H1 (cell line): ENCODE measurements around the gene AK8. TPM values are rescaled to one million over a fixed set of nuclear protein-coding genes. Genes with fewer than 3 reads are reported as not detected.
"Not testable (repeated sequence)": the region's sequence is repeated elsewhere in the genome, so short reads cannot be mapped to it uniquely, and the experiment has no call there.

ENCODE experiments used
- CTCF ChIA-PET: fragments of 300-600 bp; sonication (Branson Sonifier 250); formaldehyde crosslinking; loops from one replicate; lab custom pipeline; 2021; ENCODE audit not compliant: partially characterized antibody; lab: Charles Lee
- POLR2A ChIA-PET: fragments of 300-600 bp; sonication (Branson Sonifier 250); formaldehyde crosslinking; loops from one replicate; lab custom pipeline; 2021; ENCODE audit warnings: inconsistent platforms; ENCODE audit not compliant: partially characterized antibody; lab: Charles Lee
- DNase-seq, 2 experiments: peaks; one replicate each; pipeline versions ENCODE4 v3.0.0 to v3.0.0-alpha.2; 2010 to 2022; ENCODE audit warnings: low spot score in 2 of 2, low read depth in 1 of 2, mixed read lengths in 1 of 2
- FAIRE-seq: peaks from 2 replicates; lab custom pipeline; 2011; peaks lifted over from hg19 to GRCh38; lab: Jason Lieb, UNC
- H2AFZ ChIP-seq: 2 replicates; pipeline ENCODE4 v1.8.1; 2012; ENCODE audit warnings: low read length, inconsistent platforms
- H2AK5ac ChIP-seq: 2 replicates; pipeline ENCODE4 v1.6.1; 2013; ENCODE audit warnings: low read depth, low read length
- H2BK120ac ChIP-seq: replicated peaks from 2 replicates; pipeline ENCODE3; 2013; ENCODE audit warnings: low read depth, low read length, inconsistent platforms
- H2BK12ac ChIP-seq: 2 replicates; pipeline ENCODE4 v1.6.1; 2013; ENCODE audit warnings: low read depth, low read length
- H2BK15ac ChIP-seq: 2 replicates; pipeline ENCODE4 v1.6.1; 2013; ENCODE audit warnings: low read length
- H2BK20ac ChIP-seq: 2 replicates; pipeline ENCODE4 v1.6.1; 2013; ENCODE audit warnings: low read length
- H2BK5ac ChIP-seq: 2 replicates; pipeline ENCODE4 v1.6.1; 2013; ENCODE audit warnings: low read depth, low read length
- H3K14ac ChIP-seq: 2 replicates; pipeline ENCODE4 v1.6.1; 2013; ENCODE audit warnings: inconsistent platforms; ENCODE audit not compliant: insufficient read length
- H3K18ac ChIP-seq: 2 replicates; pipeline ENCODE4 v1.6.1; 2013; ENCODE audit warnings: low read length; ENCODE audit errors: extremely low read depth
- H3K23ac ChIP-seq: 2 replicates; pipeline ENCODE4 v1.6.1; 2013; ENCODE audit warnings: inconsistent platforms; ENCODE audit not compliant: insufficient read length
- H3K23me2 ChIP-seq: 2 replicates; pipeline ENCODE4 v1.6.1; 2013; ENCODE audit warnings: low read depth, low read length
- H3K27ac ChIP-seq: 2 replicates; pipeline ENCODE4 v1.6.1; 2011; ENCODE audit warnings: low read depth, low read length, inconsistent platforms
- H3K27me3 ChIP-seq, 4 experiments: replicated peaks in 1 of 4; 1 replicate in 1 of 4; 2 replicates in 3 of 4; pipeline versions ENCODE4 v1.6.1 to v1.8.1; 2011 to 2013; ENCODE audit warnings: low read length in 3 of 4, mild to moderate bottlenecking in 3 of 4, inconsistent platforms in 2 of 4, mixed read lengths in 2 of 4, moderate library complexity in 1 of 4; ENCODE audit not compliant: control insufficient read depth in 3 of 4, insufficient read depth in 3 of 4; ENCODE audit errors: extremely low read depth in 1 of 4
- H3K36me3 ChIP-seq, 4 experiments: 2 replicates each; pipeline versions ENCODE4 v1.6.1 to v1.8.1; 2011 to 2013; ENCODE audit warnings: mild to moderate bottlenecking in 4 of 4, low read length in 3 of 4, moderate library complexity in 2 of 4, control low read depth in 1 of 4, inconsistent platforms in 1 of 4; ENCODE audit not compliant: insufficient read depth in 4 of 4, control insufficient read depth in 2 of 4
- H3K4ac ChIP-seq: replicated peaks from 2 replicates; pipeline ENCODE3; 2013; ENCODE audit warnings: low read length, low read depth, mixed read lengths, inconsistent platforms; ENCODE audit not compliant: insufficient read length
- H3K4me1 ChIP-seq, 4 experiments: replicated peaks in 1 of 4; 1 replicate in 1 of 4; 2 replicates in 3 of 4; pipeline versions ENCODE4 v1.6.1 to v1.8.1; 2011 to 2013; ENCODE audit warnings: low read length in 3 of 4, inconsistent platforms in 2 of 4, mixed read lengths in 1 of 4; ENCODE audit not compliant: insufficient read depth in 4 of 4, control insufficient read depth in 3 of 4
- H3K4me2 ChIP-seq, 2 experiments: 2 replicates each; pipeline versions ENCODE4 v1.6.1 to v1.8.1; 2011 to 2013; ENCODE audit warnings: low read depth in 2 of 2, low read length in 2 of 2, control low read depth in 1 of 2, inconsistent platforms in 1 of 2, mild to moderate bottlenecking in 1 of 2; ENCODE audit not compliant: insufficient read depth in 1 of 2
- H3K4me3 ChIP-seq, 4 experiments: fragments of 200-600, 300-600 bp in 1 of 4; sonication (generic), shearing (Covaris generic), sonication (Bioruptor Twin) in 1 of 4; 2 replicates each; pipeline versions ENCODE4 v1.5.1 to v1.8.1; 2011 to 2016; ENCODE audit warnings: low read length in 4 of 4, low read depth in 3 of 4, control low read depth in 2 of 4, inconsistent platforms in 2 of 4, mild to moderate bottlenecking in 2 of 4, mixed read lengths in 1 of 4, moderate library complexity in 1 of 4; ENCODE audit not compliant: insufficient read depth in 2 of 4; ENCODE audit errors: extremely low read depth in 1 of 4
- H3K56ac ChIP-seq: replicated peaks from 2 replicates; pipeline ENCODE3; 2013; ENCODE audit warnings: low read depth, mild to moderate bottlenecking, mixed read lengths, low read length, inconsistent platforms; ENCODE audit not compliant: insufficient read length
- H3K79me1 ChIP-seq: 2 replicates; pipeline ENCODE4 v1.6.1; 2013; ENCODE audit warnings: low read depth, low read length, control low read depth
- H3K79me2 ChIP-seq, 2 experiments: 2 replicates each; pipeline versions ENCODE4 v1.6.1 to v1.8.1; 2012 to 2013; ENCODE audit warnings: low read length in 2 of 2, mild to moderate bottlenecking in 2 of 2, inconsistent platforms in 1 of 2; ENCODE audit not compliant: insufficient read depth in 2 of 2, control insufficient read depth in 1 of 2
- H3K9ac ChIP-seq, 4 experiments: replicated peaks in 1 of 4; 1 replicate in 1 of 4; 2 replicates in 3 of 4; pipeline versions ENCODE4 v1.6.1 to v1.8.1; 2011 to 2013; ENCODE audit warnings: low read depth in 3 of 4, low read length in 3 of 4, control low read depth in 2 of 4, mild to moderate bottlenecking in 2 of 4, moderate library complexity in 2 of 4, inconsistent platforms in 1 of 4; ENCODE audit errors: extremely low read depth in 1 of 4
- H3K9me3 ChIP-seq, 2 experiments: 2 replicates each; pipeline versions ENCODE4 v1.6.1 to v1.8.1; 2012 to 2013; ENCODE audit warnings: mild to moderate bottlenecking in 2 of 2, moderate library complexity in 2 of 2, control low read depth in 1 of 2, inconsistent platforms in 1 of 2, low read depth in 1 of 2, low read length in 1 of 2, mixed read lengths in 1 of 2; ENCODE audit not compliant: insufficient read depth in 2 of 2
- H4K20me1 ChIP-seq, 2 experiments: replicated peaks in 1 of 2; 2 replicates each; pipeline versions ENCODE3 to v1.8.1; 2011 to 2013; ENCODE audit warnings: inconsistent platforms in 2 of 2, low read length in 2 of 2, mild to moderate bottlenecking in 1 of 2; ENCODE audit not compliant: insufficient read depth in 2 of 2, control insufficient read depth in 1 of 2
- H4K5ac ChIP-seq: 2 replicates; pipeline ENCODE4 v1.6.1; 2013; ENCODE audit warnings: low read length, low read depth, mixed read lengths, inconsistent platforms; ENCODE audit not compliant: insufficient read length
- H4K8ac ChIP-seq: 2 replicates; pipeline ENCODE4 v1.8.0; 2013; ENCODE audit warnings: mild to moderate bottlenecking, moderate library complexity, low read length, inconsistent platforms; ENCODE audit not compliant: insufficient read depth; ENCODE audit errors: extremely low read depth
- H4K91ac ChIP-seq: replicated peaks from 2 replicates; pipeline ENCODE3; 2013; ENCODE audit warnings: low read length, mixed read lengths, inconsistent platforms; ENCODE audit not compliant: insufficient read length
- WGBS, 2 experiments: shearing (Covaris generic) in 1 of 2; methylation state at CpG; one replicate each; pipeline versions ENCODE4 v1.1.6 to v1.1.7; 2013 to 2015; ENCODE audit warnings: low lambda C conversion rate in 2 of 2, mixed read lengths in 2 of 2, inconsistent platforms in 1 of 2, low coverage in 1 of 2, missing lambda C conversion rate in 1 of 2; ENCODE audit not compliant: insufficient replicate concordance in 2 of 2, insufficient coverage in 1 of 2, insufficient read length in 1 of 2; ENCODE audit errors: extremely low coverage in 1 of 2, missing lambda C conversion rate in 1 of 2; 5-methylcytosine and 5-hydroxymethylcytosine counted together
- polyA plus RNA-seq, 7 experiments: library from polyadenylated mRNA; depleted of rRNA in 3 of 7; stranded (reverse) in 5 of 7; unstranded in 2 of 7; fragments of >200 nt in 5 of 7; fragments of 200-250 nt in 2 of 7; gene quantifications; 1 replicate in 5 of 7; 2 replicates in 1 of 7; 4 replicates in 1 of 7; pipeline versions ENCODE4 v1.2.1 to v1.2.3, GENCODE V29; 2011 to 2013; ENCODE audit warnings: missing spikeins in 2 of 7, mixed read lengths in 2 of 7
- total RNA-seq: library from RNA; stranded (reverse); fragmentation: NEBNext Ultra II Directional; extraction: Animal tissue kit (Norgen Biotek cat#: 25700); gene quantifications from 2 replicates; pipeline ENCODE4 v1.2.1, GENCODE V29; 2021

AK8 gene
- total and polyA plus RNA-seq, 2 of the 8 experiments (the other 6 are each of a cell fraction or from before 2014, with no cell fraction given) = 0.35 to 0.48 TPM

DNA sequence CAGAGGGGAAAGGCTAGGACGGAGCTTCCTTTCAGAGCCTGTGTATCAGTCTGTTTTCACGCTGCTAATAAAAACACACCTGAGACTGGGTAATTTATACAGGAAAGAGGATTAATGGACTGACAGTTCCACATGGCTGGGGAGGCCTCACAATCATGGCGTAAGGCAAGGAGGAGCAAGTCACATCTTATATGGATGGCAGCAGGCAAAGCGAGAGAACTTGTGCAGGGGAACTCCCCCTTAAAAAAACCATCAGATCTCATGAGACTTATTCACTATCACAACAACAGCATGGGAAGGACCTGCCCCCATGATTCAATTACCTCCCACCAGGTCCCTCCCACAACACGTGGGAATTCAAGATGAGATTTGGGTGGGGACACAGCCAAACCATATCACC is 106.3 kb downstream of the AK8 start:
- H3K36me3 ChIP-seq, H3K4me1 ChIP-seq, H3K9me3 ChIP-seq, H3K9ac ChIP-seq, H3K56ac ChIP-seq, H2BK20ac ChIP-seq, H3K4me2 ChIP-seq, H4K91ac ChIP-seq, H2AK5ac ChIP-seq, H3K4ac ChIP-seq, DNase-seq, H3K27me3 ChIP-seq, H4K8ac ChIP-seq, H3K79me2 ChIP-seq, H4K5ac ChIP-seq, H3K14ac ChIP-seq, H3K18ac ChIP-seq, H3K23ac ChIP-seq, H2BK5ac ChIP-seq, H4K20me1 ChIP-seq, H3K4me3 ChIP-seq, H2AFZ ChIP-seq, H3K79me1 ChIP-seq, H2BK120ac ChIP-seq, H3K27ac ChIP-seq, H2BK15ac ChIP-seq, H2BK12ac ChIP-seq, FAIRE-seq: not testable (repeated sequence)
- CTCF ChIA-PET = interaction anchor here (1.2 kb wide), 1 partner anchor 72 kb away, joined by 3 read pairs; no protein-coding TSS in a partner anchor
- POLR2A ChIA-PET = interaction anchor here (1.2 kb wide), 2 partner anchors 15 to 36 kb away, joined by 3 read pairs; no protein-coding TSS in a partner anchor
- H3K23me2 ChIP-seq = peaks cover 16% of the 10 kb centered on the region
- WGBS, 2 experiments = 98% methylated on average over 5 of the region's 5 CpGs; no CpG with 5 or more reads in 1 of the 2 experiments
